Adrenal gland (tissue), 12 donors: ENCODE results near the gene LRRD1. TPM values are rescaled to one million over a fixed set of nuclear protein-coding genes. Genes with fewer than 3 reads are reported as not detected.

Experiments used
- DNase-seq, 7 donors: peaks; one replicate each; pipeline ENCODE4 v3.0.0-alpha.2; 2019 to 2020
- H3K27ac ChIP-seq, 5 donors: fragments of 200-600 bp; sonication (generic) in 4 of 5; 1 replicate in 3 of 5; 2 replicates in 2 of 5; pipeline versions ENCODE4 v1.5.1 to v1.8.0; 2016 to 2020; ENCODE audit warnings: mild to moderate bottlenecking in 1 of 5
- H3K27me3 ChIP-seq: fragments of 200-600 bp; 2 replicates; pipeline ENCODE4 v1.8.0; 2021
- H3K36me3 ChIP-seq, 2 donors: fragments of 200-600 bp; replicated peaks in 1 of 2; 1 replicate in 1 of 2; 2 replicates in 1 of 2; pipeline versions ENCODE4 v1.5.1 to v1.8.0; 2018 to 2022
- H3K4me1 ChIP-seq, 2 donors: fragments of 200-600 bp; replicated peaks in 1 of 2; 1 replicate in 1 of 2; 2 replicates in 1 of 2; pipeline versions ENCODE4 v1.5.1 to v1.8.0; 2018 to 2021
- H3K4me3 ChIP-seq, 4 donors: fragments of 200-600 bp; sonication (generic) in 3 of 4; one replicate each; pipeline ENCODE4 v1.5.1; 2016 to 2018
- H3K9me3 ChIP-seq, 3 donors: fragments of 200-600 bp; sonication (generic) in 1 of 3; replicated peaks in 1 of 3; 1 replicate in 2 of 3; 2 replicates in 1 of 3; pipeline versions ENCODE4 v1.5.1 to v1.8.0; 2016 to 2021
- POLR2A ChIP-seq, 2 donors: fragments of 450-650 bp; IDR thresholded peaks; one replicate each; pipeline ENCODE4 v1.6.1; 2017; ENCODE audit warnings: antibody characterized with exemption in 2 of 2, mild to moderate bottlenecking in 2 of 2, moderate library complexity in 1 of 2
- WGBS, 4 donors: extraction: QIAGEN DNeasy Blood & Tissue Kit in 2 of 4; methylation state at CpG; one replicate each; pipeline versions ENCODE4 v1.1.5 to v1.1.7; 2013 to 2017; 5-methylcytosine and 5-hydroxymethylcytosine counted together
- intact Hi-C, 2 donors: fragments of 100-400 bp; cut with DNase I; formaldehyde crosslinking; loops; one replicate each; pipeline versions ENCODE4 v1.14.1 to v1.15.0; 2022 to 2023
- polyA plus RNA-seq, 3 donors: library from polyadenylated mRNA; stranded (reverse); fragments of 200-250 nt in 2 of 3; fragments of 350-450 nt in 1 of 3; fragmentation: Illumina TruSeq in 1 of 3; extraction: RNeasy Lipid Tissue Mini Kit (QIAGEN cat#74804) in 1 of 3; gene quantifications; one replicate each; pipeline ENCODE4 v1.2.3, GENCODE V29; 2013 to 2014
- total RNA-seq, 9 donors: library from RNA; depleted of rRNA in 4 of 9; stranded (reverse); fragments of >200 nt in 4 of 9; fragments of 120-200 nt in 1 of 9; fragmentation: NEBNext Ultra II Directional in 1 of 9; extraction: Animal tissue kit (Norgen Biotek cat#: 25700) in 1 of 9; gene quantifications; one replicate each; pipeline versions ENCODE4 v1.1.0 to v1.2.4, GENCODE V29; 2013 to 2023
- TF ChIP-seq, protein P1 (sequence below), 6 experiments: fragments of 450-650 bp in 4 of 6; fragments of 200-600 bp in 2 of 6; sonication (generic) in 1 of 6; IDR thresholded peaks; 1 replicate in 5 of 6; 2 replicates in 1 of 6; pipeline versions ENCODE4 v1.5.1 to v1.8.0; 2016 to 2021; ENCODE audit warnings: antibody characterized with exemption in 6 of 6, mild to moderate bottlenecking in 2 of 6, moderate library complexity in 1 of 6
- donor health status: healthy with polysubstance abuse.
- donor health status: Bipolar disorder and iron deficiency.
- donor health status: DM: yes; HTN: yes; CAD: no.
- donor health status: DM: no; HTN: no; CAD: no.
- donor health status: DM: no; HTN: no; CAD: no.
- donor health status: DM: yes; HTN: yes; CAD: no.

The LRRD1 gene
- total and polyA plus RNA-seq, 12 donors, result 0.07 to 0.50 (median 0.17) TPM; not detected in 4

DNA sequence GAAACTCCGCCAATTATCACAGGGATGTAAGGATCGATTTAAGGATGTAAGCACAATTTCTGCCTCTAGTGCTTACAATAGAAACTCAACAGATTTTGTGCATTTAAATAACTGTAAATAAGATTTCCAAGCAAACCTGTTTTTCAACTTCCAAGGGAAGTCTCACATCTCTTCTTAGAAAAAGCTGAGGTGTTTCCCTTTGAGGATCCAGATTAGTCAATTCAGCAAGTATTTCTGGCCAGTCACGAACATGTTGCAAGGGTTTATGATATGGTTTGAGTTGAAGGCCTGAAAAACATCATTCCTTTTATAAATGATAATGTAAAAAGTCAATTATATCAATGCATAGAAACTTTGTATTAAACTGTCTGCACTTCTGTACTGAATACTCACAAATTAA, 42.8 kb upstream of the LRRD1 start:
- no peaks in the 10 kb centered on the region for H3K9me3 ChIP-seq
- TF ChIP-seq, protein P1, sequence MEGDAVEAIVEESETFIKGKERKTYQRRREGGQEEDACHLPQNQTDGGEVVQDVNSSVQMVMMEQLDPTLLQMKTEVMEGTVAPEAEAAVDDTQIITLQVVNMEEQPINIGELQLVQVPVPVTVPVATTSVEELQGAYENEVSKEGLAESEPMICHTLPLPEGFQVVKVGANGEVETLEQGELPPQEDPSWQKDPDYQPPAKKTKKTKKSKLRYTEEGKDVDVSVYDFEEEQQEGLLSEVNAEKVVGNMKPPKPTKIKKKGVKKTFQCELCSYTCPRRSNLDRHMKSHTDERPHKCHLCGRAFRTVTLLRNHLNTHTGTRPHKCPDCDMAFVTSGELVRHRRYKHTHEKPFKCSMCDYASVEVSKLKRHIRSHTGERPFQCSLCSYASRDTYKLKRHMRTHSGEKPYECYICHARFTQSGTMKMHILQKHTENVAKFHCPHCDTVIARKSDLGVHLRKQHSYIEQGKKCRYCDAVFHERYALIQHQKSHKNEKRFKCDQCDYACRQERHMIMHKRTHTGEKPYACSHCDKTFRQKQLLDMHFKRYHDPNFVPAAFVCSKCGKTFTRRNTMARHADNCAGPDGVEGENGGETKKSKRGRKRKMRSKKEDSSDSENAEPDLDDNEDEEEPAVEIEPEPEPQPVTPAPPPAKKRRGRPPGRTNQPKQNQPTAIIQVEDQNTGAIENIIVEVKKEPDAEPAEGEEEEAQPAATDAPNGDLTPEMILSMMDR (IDR thresholded peaks at IDR 0.05), result no peak
- no peak for TF ChIP-seq POLR2A (IDR thresholded peaks at IDR 0.05)
- H3K27me3 ChIP-seq, result no peaks in the 10 kb centered on the region
- no peak for DNase-seq
- intact Hi-C loops, result no loop called here
- 94 to 99% (median 97%) methylated on average over 3 of the region's 3 CpGs for WGBS, 4 donors
- peaks cover 0 to 66% of the 10 kb centered on the region in 2 donors for H3K36me3 ChIP-seq
- H3K4me3 ChIP-seq, result no peak overlapping the region
- no peak overlapping the region for H3K27ac ChIP-seq
- H3K4me1 ChIP-seq, result no peaks in the 10 kb centered on the region

DNA sequence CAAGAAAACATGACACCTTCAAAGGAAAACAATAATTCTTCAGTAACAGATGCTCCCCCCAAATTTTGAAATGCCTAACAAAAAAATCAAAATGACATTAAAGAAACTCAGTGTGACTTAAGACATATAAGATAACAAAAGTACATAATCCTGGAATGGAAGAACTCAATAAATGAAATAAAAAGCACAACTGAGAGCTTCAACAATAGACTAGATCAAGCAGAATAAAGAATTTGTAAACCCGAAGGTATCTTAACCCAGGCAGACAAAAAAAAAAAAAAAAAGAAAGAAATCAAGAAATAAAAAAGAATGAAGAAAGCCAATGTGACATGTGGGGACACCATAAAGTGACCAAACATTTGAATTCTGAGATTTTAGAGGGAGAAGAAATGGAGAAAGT, 27.7 kb upstream of the LRRD1 start:
- Histone ChIP-seq H3K27me3 (no peaks in the 10 kb centered on the region), H3K4me1 (no peaks in the 10 kb centered on the region), H3K36me3 (peaks cover 0 to 46% of the 10 kb centered on the region in 2 donors), H3K4me3 (no peak overlapping the region), H3K9me3 (peaks cover 0 to 5% (median 0%) of the 10 kb centered on the region in 3 donors), H3K27ac (no peak overlapping the region)
- intact Hi-C loops, result no loop called here
- WGBS, 4 donors, result 95 to 96% (median 96%) methylated on average over 1 of the region's 1 CpG
- TF ChIP-seq, protein P1 (IDR thresholded peaks at IDR 0.05), result no peak
- TF ChIP-seq POLR2A (IDR thresholded peaks at IDR 0.05), result no peak
- DNase-seq, result no peak

DNA sequence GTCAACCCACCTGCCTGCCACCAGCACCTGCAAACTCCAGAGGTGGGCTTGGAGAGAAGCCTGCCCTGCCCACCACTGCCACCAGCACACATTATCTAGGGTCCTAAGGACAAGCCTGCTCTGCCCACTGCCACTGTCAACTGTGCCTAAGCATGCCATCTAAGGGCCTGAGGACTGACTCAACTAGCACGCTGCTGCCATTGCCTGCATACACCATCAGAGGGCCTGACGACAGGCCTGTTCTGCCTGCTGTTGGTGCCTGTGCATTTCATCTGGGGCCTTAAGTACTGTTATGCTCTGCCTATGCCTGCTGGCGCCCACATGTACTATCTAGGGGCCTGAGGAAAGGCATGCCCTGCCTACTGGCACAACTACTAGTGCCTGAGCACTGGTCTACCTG, 27.0 kb upstream of the LRRD1 start:
- WGBS, 4 donors, result 80 to 100% (median 99%) methylated on average over 1 to 3 of the region's 3 CpGs
- TF ChIP-seq POLR2A (IDR thresholded peaks at IDR 0.05), result no peak
- TF ChIP-seq, protein P1 (IDR thresholded peaks at IDR 0.05), result no peak
- intact Hi-C loops, result no loop called here
- no peaks in the 10 kb centered on the region for H3K27me3 ChIP-seq
- peaks cover 0 to 40% of the 10 kb centered on the region in 2 donors for H3K36me3 ChIP-seq
- H3K4me3 ChIP-seq, result no peak overlapping the region
- H3K4me1 ChIP-seq, result no peaks in the 10 kb centered on the region
- peaks cover 0 to 5% (median 0%) of the 10 kb centered on the region in 3 donors for H3K9me3 ChIP-seq
- DNase-seq, result no peak
- H3K27ac ChIP-seq, result no peak overlapping the region

DNA sequence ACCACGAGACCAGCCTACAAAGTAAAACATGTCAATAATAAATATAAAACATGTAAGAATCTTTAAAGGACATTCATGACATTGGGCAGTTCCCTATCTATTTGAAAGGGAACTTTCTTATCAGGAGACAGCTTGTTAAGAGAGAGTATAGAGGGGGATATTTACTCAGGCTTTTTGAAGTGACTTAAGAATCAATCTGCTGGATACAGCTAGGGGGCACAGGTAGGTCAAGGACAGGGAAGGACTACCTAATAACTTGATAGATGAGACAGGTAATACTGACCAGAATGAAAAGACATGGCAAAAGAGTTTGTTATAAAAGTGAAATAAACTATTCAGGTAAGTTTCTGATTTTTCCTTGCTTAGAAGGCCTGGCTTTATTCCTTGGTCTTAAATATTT, 21.8 kb upstream of the LRRD1 start:
- no peak for DNase-seq
- H3K36me3 ChIP-seq, result peaks cover 0 to 36% of the 10 kb centered on the region in 2 donors
- H3K9me3 ChIP-seq, result no peaks in the 10 kb centered on the region
- H3K4me3 ChIP-seq, result no peak overlapping the region
- H3K27me3 ChIP-seq, result no peaks in the 10 kb centered on the region
- 92 to 97% (median 96%) methylated on average over 1 of the region's 1 CpG for WGBS, 4 donors
- no peak overlapping the region for H3K27ac ChIP-seq
- intact Hi-C loops, result no loop called here
- no peak for TF ChIP-seq POLR2A (IDR thresholded peaks at IDR 0.05)
- TF ChIP-seq, protein P1 (IDR thresholded peaks at IDR 0.05), result no peak
- H3K4me1 ChIP-seq, result no peaks in the 10 kb centered on the region
